NCI-H524 treated with DMSO at 0.1 percent for 48 hours (cell line): ENCODE results near the gene NFE2L1.
"Not testable (repeated sequence)": the region's sequence is repeated elsewhere in the genome, so short reads cannot be mapped to it uniquely, and the experiment has no call there.

Experiments used
- DNase-seq: peaks from one replicate; lab custom pipeline; 2025; lab: John Stamatoyannopoulos, UW

The NFE2L1 gene

DNA sequence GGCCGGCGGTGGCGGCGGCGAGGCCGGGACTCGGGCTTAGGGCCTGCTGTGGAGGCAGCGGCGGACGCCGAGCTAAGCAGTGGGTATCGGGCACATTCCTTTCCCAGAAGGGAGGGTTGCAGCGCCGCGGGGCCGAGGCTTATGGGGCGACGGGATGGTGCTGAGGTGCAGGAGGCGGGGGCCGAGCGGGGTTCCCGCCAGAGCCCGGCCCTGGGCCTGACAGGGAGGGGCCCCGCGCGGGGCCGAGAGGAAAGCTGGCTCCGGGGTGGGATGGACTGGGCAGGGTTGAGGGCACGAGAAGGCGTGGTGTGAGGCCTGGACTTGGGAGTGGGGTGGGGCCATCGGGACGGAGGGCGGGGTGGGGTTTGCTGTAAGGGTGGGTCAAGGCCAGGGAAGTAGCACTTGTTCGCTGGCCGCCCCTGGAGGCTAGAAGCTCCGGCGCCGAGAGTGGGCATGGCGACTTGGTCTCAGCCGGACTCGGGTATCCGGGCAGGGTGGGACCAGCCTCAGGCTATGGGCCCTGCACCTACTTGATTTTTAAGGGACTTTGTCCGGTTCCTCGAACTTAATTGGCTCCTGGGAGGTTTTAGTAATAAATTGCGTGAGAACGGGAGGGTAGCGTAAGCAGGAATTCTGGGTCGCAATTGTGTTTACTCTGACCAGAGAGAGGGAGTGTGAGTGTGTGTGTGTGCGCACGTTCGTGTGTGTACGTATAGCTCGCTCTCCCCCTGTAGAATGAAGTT is 396 bp downstream of the NFE2L1 start:
- DNase-seq = no peak

DNA sequence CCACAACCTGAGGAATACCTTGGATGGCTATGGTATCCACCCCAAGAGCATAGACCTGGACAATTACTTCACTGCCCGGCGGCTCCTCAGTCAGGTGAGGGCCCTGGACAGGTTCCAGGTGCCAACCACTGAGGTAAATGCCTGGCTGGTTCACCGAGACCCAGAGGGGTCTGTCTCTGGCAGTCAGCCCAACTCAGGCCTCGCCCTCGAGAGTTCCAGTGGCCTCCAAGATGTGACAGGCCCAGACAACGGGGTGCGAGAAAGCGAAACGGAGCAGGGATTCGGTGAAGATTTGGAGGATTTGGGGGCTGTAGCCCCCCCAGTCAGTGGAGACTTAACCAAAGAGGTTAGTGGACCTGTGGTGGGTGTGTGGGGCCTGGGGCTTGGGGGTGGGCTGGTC is 3.1 kb downstream of the NFE2L1 start:
- no peak for DNase-seq

DNA sequence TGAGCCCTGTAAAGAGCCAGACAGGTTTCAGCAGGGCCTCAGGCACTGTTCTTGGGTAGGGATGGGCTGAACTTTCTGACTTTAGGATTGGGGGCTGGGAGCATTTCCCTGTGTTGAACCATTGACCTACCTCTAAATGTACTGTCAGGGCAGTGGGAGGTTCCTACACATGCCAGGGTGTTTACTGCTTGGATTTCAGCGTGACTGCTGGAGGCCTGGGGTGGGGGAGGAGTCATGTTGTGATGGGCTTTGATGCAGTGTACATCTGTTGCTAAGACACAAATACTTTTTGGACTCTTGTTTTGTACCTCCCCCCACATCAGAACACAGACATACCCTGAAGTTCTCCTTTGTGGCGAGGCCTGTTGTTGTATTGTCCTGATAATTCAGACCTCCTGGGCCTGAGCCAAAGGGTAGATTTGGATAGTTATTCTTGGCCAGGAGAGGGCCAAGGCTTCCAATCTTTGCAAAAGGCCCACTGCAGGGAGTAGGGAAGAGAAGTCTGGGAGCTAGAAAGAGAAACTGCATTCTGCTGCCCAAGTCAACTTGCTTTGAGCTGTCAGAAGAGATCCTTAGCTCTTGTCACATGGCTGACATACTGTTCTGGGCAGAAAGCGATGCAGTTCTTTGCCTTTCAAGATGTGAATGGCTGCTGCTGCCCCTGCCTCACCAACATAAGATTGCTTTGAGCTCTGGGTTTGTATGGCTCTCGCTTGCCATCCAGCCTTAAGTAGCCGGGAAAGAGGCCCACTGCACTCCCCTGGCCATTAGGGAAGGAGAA is 3.7 kb downstream of the NFE2L1 start:
- DNase-seq = no peak

DNA sequence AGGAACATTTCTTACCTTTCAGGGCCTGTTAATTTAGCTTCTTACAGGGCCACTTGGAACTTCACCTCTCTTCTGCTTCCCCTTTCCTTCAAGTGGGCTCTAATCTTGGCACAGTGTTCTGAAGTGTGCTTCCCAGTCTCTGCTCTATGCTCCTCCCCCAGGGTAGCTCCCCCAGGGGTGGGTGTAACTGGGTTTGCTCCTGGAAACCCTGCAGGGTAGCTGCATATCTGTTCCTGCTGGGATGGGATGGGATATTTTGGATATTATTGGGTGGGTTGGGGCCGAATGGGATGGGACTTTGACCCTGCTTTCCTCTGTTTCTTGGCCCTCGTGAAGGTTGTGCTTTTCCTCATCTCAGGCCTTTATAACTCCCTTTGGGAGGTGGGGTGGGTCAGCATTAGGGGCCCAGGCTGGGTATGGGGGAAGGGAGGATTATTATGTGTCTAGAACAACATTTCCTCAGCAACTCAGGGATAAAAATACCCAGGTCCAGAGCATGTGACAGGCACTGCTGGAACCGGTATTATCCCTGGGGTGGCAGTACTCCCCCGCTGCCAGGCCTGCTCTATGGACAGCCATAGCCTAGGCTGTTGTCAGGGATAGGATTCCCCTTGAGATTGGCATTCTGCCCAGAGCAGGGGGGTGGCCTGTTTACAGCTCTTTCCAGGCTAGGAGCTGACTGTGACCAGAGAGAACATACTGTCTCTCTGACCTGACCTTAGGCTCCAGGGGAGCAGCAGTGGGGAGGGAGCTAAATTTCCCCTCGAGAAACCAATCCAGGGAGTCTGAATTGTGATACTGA is 5.0 kb downstream of the NFE2L1 start:
- DNase-seq = no peak

DNA sequence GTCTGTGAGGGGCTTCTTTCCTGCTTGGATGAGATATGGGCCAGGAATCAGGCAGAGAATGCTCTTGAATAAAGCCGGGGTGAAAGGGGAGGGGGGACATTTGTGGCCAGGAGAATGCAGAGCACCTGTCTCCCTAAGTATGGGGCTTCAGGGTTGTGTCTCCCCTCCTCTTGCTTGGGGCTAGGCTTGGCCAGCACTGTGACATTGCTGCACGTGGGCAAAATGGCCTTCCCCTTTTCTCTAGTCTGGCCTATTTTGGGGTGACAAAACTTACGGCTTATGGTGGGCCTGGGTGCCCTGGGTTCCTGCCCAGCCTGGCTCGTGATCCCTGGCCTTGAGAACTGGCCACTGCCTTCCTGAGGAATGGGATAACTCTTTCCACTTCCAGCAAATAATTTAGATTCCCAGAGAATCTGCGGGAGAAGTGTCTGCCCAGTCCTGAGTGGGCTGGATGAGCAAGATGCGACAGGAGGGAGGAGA is 5.6 kb downstream of the NFE2L1 start:
- no peak for DNase-seq

DNA sequence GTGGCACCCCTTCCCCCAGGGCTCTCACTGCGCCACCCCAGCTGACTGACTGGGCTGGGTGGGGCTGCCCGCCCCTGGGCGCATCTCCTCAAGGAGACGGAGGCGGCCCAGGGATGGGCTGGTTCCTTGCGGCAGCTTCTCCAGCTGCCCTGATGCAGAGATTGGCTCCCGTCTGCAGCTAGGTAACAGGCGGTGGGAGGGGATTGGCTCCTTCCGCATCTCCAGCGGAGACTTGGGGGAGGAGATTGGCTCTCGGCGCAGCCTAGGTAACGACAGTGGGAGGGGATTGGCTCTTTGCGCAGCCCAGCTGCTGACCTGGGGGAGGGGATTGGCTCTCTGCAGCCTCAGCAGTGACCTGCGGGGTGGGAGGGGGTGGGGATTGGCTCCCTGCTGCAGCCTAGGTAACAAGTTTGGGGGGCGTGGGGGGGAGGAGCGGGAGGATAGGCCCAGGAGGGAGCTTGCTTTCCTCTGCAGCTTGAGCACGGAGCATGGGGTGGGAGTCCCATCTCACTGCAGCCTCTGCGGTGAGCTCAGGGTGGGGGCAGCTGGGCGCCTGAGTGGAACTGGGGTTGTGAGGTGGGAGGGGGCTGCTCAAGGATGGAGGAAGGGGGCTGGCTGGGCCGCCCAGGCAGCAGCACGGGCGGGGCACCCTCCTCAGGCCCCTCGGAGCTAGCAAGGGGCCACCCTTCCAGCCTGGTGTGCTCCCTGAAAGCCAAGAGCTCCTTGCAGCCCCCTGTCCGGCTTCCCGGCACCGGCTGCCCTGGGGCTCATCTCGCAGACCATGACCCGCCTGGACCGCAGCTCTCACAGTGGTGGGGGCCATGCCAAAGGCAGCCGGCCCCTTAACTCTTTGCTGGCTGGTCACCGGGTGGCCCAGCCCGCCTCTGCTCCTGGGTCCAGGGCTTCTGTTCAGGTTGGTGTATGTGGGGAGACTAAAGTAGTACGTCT is 6.4 kb downstream of the NFE2L1 start:
- DNase-seq = peak; percentile 33

DNA sequence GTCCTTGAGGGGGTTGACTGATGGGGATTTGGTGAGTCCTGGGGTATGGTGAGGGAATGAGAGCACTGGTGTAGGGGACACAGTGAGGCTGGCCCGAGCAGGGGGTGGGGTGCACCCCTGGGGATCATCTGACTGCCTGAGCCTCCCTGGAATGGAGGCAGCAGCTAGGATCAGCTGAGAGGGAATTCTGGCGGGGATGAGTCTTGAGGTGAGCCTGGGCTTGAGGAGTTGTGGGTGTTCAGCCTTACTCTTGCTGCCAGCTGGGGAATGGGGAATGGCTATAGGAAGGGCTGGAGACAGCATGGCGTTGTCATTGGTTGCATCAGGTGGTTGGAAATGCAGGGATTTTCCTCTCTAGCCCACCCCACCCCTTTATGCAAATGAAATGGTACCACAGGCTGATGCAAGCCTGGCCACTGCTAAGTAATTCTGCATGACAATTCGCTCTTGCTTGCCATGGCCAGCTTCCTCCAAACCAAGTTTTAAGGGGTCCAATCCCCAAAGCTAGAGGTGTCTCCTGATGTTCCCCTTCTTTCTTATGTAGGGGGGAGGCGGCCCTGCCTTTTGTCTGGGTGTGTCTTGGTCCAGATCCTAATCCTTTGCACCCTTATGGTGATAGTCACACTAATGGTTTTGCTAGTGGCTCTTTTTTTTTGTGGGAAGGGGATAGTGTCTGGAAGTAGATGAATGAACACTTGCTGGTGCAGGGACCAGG is 7.5 kb downstream of the NFE2L1 start:
- no peak for DNase-seq

DNA sequence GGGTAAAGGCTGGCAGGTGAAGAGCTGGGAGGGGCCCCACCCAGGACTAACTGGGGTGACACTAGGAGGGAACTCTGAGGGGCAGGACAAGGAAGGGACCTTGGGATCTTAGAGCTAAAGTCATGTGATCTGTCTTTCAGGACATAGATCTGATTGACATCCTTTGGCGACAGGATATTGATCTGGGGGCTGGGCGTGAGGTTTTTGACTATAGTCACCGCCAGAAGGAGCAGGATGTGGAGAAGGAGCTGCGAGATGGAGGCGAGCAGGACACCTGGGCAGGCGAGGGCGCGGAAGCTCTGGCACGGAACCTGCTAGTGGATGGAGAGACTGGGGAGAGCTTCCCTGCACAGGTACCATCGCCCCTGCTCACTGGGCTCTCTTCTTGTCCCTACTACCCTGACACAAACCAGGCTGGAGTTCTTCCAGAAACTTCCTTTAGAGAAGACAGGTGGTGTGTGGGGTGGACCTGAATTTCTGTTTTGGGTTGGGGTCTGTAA is 8.1 kb downstream of the NFE2L1 start:
- DNase-seq = no peak

DNA sequence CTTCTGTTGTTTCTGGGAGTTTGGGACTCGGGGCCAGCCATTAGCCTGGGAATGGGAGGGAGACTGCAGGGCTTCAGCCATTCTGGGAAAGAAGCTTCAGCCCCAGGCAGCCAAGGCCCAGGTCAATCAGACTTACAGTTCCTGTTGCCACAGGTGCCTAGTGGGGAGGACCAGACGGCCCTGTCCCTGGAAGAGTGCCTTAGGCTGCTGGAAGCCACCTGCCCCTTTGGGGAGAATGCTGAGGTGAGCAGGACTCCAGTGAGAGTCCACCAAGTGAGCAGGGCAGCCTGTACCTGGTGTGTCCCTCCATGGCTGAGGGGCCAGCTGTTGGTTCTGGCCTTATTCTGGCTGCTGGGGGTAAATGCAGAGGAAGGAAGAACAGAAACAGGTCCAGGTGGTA is 8.7 kb downstream of the NFE2L1 start:
- no peak for DNase-seq

DNA sequence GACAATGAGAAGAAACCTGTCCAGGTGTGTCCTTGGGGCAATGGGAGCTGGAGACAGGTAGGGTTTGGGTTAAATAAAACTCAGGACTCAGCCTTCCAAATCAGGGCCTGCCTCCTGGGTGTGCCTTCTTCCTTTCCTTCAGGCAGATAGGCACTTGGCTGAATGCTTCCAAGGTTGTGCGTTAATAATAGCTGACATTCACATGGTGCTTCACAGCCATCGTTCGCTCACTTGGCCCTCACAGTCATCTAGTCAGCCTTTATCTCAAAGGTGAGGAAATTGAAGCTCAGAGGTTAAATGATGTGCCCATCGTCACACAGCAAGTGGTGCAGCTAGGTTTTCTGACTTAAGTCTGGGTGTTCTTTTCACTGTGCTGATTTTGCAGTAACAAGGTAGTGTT is 9.5 kb downstream of the NFE2L1 start:
- DNase-seq = no peak

DNA sequence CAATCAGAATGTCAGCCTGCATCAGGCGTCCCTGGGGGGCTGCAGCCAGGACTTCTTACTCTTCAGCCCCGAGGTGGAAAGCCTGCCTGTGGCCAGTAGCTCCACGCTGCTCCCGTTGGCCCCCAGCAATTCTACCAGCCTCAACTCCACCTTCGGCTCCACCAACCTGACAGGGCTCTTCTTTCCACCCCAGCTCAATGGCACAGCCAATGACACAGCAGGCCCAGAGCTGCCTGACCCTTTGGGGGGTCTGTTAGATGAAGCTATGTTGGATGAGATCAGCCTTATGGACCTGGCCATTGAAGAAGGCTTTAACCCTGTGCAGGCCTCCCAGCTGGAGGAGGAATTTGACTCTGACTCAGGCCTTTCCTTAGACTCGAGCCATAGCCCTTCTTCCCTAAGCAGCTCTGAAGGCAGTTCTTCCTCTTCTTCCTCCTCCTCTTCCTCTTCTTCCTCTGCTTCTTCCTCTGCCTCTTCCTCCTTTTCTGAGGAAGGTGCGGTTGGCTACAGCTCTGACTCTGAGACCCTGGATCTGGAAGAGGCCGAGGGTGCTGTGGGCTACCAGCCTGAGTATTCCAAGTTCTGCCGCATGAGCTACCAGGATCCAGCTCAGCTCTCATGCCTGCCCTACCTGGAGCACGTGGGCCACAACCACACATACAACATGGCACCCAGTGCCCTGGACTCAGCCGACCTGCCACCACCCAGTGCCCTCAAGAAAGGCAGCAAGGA is 10.4 kb downstream of the NFE2L1 start:
- no peak for DNase-seq

DNA sequence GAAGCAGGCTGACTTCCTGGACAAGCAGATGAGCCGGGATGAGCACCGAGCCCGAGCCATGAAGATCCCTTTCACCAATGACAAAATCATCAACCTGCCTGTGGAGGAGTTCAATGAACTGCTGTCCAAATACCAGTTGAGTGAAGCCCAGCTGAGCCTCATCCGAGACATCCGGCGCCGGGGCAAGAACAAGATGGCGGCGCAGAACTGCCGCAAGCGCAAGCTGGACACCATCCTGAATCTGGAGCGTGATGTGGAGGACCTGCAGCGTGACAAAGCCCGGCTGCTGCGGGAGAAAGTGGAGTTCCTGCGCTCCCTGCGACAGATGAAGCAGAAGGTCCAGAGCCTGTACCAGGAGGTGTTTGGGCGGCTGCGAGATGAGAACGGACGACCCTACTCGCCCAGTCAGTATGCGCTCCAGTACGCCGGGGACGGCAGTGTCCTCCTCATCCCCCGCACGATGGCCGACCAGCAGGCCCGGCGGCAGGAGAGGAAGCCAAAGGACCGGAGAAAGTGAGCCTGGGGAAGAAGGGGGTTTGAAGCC is 11.0 kb downstream of the NFE2L1 start:
- no peak for DNase-seq

DNA sequence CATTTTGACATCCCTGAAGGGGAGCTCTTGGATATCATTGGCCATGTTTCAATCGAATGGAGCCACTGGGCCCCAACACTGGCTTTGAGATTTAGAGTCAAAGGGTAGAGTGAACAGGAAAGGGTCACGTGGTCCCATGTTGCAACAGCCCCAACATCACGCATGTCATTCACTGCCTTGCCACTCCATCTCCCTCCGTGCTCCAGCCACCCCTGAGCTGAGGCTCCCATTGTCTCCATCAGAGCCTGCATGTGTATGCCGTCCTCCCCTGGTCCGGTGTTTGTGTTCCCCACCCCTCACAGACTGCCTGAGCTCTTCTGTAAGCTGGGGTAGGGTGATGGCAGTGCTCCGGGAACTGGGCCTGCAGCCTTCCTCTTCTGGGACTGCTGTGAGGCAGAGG is 12.1 kb downstream of the NFE2L1 start:
- DNase-seq = no peak

DNA sequence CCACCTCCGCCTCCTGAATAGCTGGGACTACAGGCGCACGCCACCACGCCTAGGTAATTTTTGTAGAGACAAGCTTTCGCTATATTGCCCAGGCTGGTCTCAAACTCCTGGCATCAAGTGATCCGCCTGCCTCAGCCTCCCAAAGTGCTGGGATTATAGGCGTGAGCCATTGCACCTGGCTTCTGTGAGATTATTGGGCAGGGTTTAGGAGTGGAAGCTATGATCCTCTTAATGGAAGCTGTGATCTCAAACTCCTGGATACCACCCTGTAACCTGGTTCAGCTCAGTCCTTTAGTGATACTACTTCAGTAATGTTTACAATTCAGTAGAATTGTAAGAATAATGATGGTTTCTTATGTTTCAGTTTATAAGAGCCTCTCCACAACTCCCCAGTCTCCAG is 14.1 kb downstream of the NFE2L1 start:
- DNase-seq = no peak

DNA sequence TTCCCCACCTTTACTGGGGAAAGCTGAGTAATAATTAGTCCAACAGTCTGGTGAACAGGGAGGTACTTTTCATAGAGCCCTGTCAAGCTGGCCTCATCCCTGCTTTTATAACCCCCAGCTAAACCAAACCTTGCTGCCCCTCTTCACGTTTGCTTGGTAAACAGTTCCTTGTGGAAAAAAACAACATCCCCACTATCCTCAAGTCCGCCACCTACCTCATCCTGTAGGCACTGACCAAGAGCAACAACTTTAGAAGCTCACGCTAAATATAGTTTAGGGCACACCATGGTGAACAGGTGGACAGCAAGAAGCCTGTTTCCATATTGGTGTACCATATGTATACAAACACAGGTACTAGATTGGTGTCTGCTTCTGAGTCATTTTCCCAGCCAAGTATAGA is 16.5 kb downstream of the NFE2L1 start:
- DNase-seq = no peak

DNA sequence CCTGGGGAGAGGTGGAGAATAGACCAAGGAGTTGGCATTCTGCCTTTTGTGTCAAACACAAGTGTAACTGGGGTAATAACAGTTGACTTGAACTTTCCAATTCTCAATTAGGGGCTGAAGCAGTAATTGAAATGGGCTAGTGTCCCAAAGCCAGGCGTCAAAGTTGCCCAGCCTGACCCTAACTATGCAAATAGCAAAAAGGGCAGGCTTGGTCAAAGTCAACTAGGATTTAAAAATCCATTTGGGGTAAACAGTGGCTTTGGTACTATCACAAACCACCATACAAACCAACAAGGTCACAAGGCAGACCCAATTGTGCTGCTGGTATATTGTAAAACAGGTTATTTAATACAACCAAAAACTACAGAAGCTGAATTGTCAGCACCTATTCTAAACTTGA is 18.0 kb downstream of the NFE2L1 start:
- DNase-seq = no peak

DNA sequence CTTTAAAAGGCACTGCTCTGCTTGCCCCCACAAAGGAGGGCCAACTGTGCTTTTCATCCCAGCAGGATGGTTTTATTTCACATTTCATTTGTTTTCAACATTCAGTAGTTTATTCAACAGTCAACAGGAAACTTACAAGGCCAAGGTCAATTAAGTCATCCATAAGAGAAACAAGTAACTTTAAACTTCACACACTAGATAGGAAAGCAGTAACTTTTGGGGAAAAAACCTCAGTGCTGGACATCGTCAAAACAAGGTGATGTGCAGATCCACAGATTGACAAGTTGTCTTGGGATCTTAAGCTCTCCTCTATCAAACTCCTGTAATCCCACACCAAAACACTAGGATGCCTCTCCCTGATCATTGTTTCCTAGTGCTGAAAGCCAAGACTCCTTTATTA is 18.5 kb downstream of the NFE2L1 start:
- no peak for DNase-seq

DNA sequence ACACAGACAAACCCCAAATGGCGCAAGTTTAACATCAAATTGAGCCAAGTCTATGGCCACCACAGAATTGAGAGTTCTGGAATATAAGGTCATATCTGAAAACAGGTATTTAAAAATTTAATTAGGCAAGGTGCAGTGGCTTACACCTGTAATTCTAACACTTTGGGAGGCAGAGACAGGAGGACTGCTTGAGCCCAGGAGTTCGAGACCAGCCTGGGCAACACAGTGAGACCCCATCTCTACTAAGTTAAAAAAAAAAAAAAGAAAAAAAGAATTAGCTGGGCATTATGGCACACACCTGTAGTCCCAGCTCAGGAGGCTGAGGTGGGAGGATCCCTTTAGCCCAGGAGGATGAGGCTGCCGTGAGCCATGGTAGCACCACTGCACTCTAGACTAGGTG is 19.1 kb downstream of the NFE2L1 start:
- no peak for DNase-seq

DNA sequence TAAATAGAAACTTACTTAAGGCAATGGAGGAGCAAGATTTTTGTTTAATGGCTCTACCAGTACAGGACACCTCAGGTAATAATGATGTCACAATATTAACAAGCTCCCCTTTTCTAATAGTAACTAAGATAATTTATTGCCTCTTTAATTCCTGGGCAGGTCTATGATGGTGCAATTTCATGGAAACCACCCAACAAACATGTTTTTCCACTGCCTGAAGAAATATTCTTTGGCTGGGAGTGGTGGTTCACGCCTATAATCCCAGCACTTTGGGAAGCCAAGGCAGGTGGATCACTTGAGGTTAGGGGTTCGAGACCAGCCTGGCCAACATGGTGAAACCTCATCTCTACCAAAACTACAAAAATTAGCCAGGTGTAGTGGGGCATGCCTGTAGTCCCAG is 19.6 kb downstream of the NFE2L1 start:
- not testable (repeated sequence) for DNase-seq

DNA sequence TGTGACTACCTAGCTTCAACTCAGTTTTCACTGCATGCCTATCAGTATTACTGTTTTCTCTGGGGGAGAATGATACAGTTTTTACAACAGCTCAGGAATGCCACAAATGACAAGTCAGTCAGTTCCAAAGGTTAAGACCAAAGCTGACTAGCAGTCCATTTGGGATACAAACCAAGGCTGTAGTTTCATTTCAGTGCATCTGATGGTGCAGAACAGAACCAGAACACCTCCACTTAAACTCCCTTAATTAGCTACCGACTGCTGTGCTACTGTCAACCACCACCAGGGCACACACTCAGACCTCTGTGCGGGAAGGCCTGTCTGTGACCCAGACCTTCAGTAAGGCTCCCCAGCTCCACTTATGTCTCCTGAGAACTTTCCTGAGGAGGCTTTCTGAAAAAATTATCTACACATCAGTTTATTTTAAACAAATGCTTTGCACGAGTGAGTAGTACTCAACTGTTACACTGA is 20.4 kb downstream of the NFE2L1 start:
- DNase-seq = no peak
